Subcutaneous abdominal adipose tissue (tissue), 5 donors: ENCODE data around the gene PNPLA8.
"Not testable (repeated sequence)": the region's sequence is repeated elsewhere in the genome, so short reads cannot be mapped to it uniquely, and the experiment has no call there.

ENCODE experiments used
- H3K27ac ChIP-seq: one replicate; pipeline ENCODE4 v1.7.0; 2013; ENCODE audit warnings: low read depth, mild to moderate bottlenecking, inconsistent platforms, low read length, moderate library complexity
- H3K27me3 ChIP-seq, 5 donors: one replicate each; pipeline ENCODE4 v1.7.0; 2013; ENCODE audit warnings: low read length in 5 of 5, inconsistent platforms in 1 of 5; ENCODE audit not compliant: control insufficient read depth in 5 of 5, insufficient read depth in 4 of 5
- H3K36me3 ChIP-seq, 5 donors: one replicate each; pipeline ENCODE4 v1.7.0; 2013; ENCODE audit warnings: low read length in 5 of 5; ENCODE audit not compliant: control insufficient read depth in 5 of 5, insufficient read depth in 5 of 5
- H3K4me1 ChIP-seq, 5 donors: one replicate each; pipeline ENCODE4 v1.7.0; 2013; ENCODE audit warnings: low read length in 5 of 5, mild to moderate bottlenecking in 3 of 5, moderate library complexity in 1 of 5; ENCODE audit not compliant: control insufficient read depth in 5 of 5, insufficient read depth in 5 of 5
- H3K4me3 ChIP-seq, 5 donors: one replicate each; pipeline ENCODE4 v1.7.0; 2013; ENCODE audit warnings: low read length in 5 of 5, low read depth in 1 of 5
- H3K9ac ChIP-seq, 5 donors: one replicate each; pipeline ENCODE4 v1.7.0; 2013; ENCODE audit warnings: low read length in 5 of 5, mild to moderate bottlenecking in 4 of 5, moderate library complexity in 3 of 5
- H3K9me3 ChIP-seq, 5 donors: one replicate each; pipeline ENCODE4 v1.7.0; 2013; ENCODE audit warnings: low read length in 5 of 5; ENCODE audit not compliant: control insufficient read depth in 5 of 5
- donor health status: healthy.
- donor health status: healthy.
- donor health status: healthy.
- donor health status: healthy.
- donor health status: healthy.

The PNPLA8 gene

GRCh38 chr7:108557617-108558016, 31.7 kb upstream of the PNPLA8 start:
- Histone ChIP-seq H3K27ac (no peak overlapping the region), H3K9ac (no peak overlapping the region), H3K4me1 (no peaks in the 10 kb centered on the region), H3K27me3 (no peaks in the 10 kb centered on the region), H3K9me3 (peaks cover 3 to 8% (median 7%) of the 10 kb centered on the region in 5 donors), H3K36me3 (peaks cover 0 to 5% (median 2%) of the 10 kb centered on the region in 5 donors), H3K4me3 (no peak overlapping the region)

GRCh38 chr7:108557191-108557590, 31.3 kb upstream of the PNPLA8 start:
- Histone ChIP-seq H3K27me3 (no peaks in the 10 kb centered on the region), H3K4me1 (no peaks in the 10 kb centered on the region), H3K4me3 (no peak overlapping the region), H3K9me3 (peaks cover 3 to 8% (median 7%) of the 10 kb centered on the region in 5 donors), H3K9ac (no peak overlapping the region), H3K27ac (no peak overlapping the region), H3K36me3 (peaks cover 0 to 5% (median 2%) of the 10 kb centered on the region in 5 donors)

GRCh38 chr7:108556665-108557064, 30.7 kb upstream of the PNPLA8 start:
- H3K27ac ChIP-seq, H3K4me1 ChIP-seq, H3K9ac ChIP-seq, H3K9me3 ChIP-seq, H3K36me3 ChIP-seq, H3K27me3 ChIP-seq: not testable (repeated sequence)
- peak overlapping the region in 1 of 5 donors; percentile 5 for H3K4me3 ChIP-seq

GRCh38 chr7:108548141-108548896, 22.4 kb upstream of the PNPLA8 start:
- not testable (repeated sequence) for H3K4me3 ChIP-seq, H3K27ac ChIP-seq, H3K27me3 ChIP-seq, H3K36me3 ChIP-seq, H3K4me1 ChIP-seq, H3K9me3 ChIP-seq, H3K9ac ChIP-seq

- Histone ChIP-seq H3K4me1 (no peaks in the 10 kb centered on the region), H3K9ac (no peak overlapping the region), H3K9me3 (no peaks in the 10 kb centered on the region), H3K36me3 (no peaks in the 10 kb centered on the region), H3K4me3 (no peak overlapping the region), H3K27ac (no peak overlapping the region), H3K27me3 (no peaks in the 10 kb centered on the region)
Measured at GRCh38 chr7:108541478-108541877, 15.5 kb upstream of the PNPLA8 start.

- H3K4me3 ChIP-seq, H3K27me3 ChIP-seq, H3K9me3 ChIP-seq, H3K4me1 ChIP-seq, H3K27ac ChIP-seq, H3K36me3 ChIP-seq, H3K9ac ChIP-seq: not testable (repeated sequence)
Measured at GRCh38 chr7:108538685-108539084, 12.8 kb upstream of the PNPLA8 start.

- H3K9ac ChIP-seq, H3K9me3 ChIP-seq, H3K27me3 ChIP-seq, H3K4me3 ChIP-seq, H3K4me1 ChIP-seq, H3K36me3 ChIP-seq, H3K27ac ChIP-seq: not testable (repeated sequence)
Measured at GRCh38 chr7:108538236-108538635, 12.3 kb upstream of the PNPLA8 start.

GRCh38 chr7:108537229-108537628, 11.3 kb upstream of the PNPLA8 start:
- H3K4me1 ChIP-seq, result no peaks in the 10 kb centered on the region
- H3K27me3 ChIP-seq, result no peaks in the 10 kb centered on the region
- H3K9me3 ChIP-seq, result no peaks in the 10 kb centered on the region
- no peak overlapping the region for H3K27ac ChIP-seq
- H3K36me3 ChIP-seq, result no peaks in the 10 kb centered on the region
- H3K9ac ChIP-seq, result no peak overlapping the region
- H3K4me3 ChIP-seq, result no peak overlapping the region

- Histone ChIP-seq H3K9me3 (no peaks in the 10 kb centered on the region), H3K27me3 (no peaks in the 10 kb centered on the region)
Measured at GRCh38 chr7:108535744-108536143, 9.8 kb upstream of the PNPLA8 start.

GRCh38 chr7:108535257-108535656, 9.3 kb upstream of the PNPLA8 start:
- Histone ChIP-seq H3K27ac (no peak overlapping the region), H3K9ac (no peak overlapping the region), H3K36me3 (no peaks in the 10 kb centered on the region), H3K4me3 (no peak overlapping the region), H3K27me3 (no peaks in the 10 kb centered on the region), H3K9me3 (no peaks in the 10 kb centered on the region), H3K4me1 (no peaks in the 10 kb centered on the region)

More at GRCh38 chr7:108535744-108536143, 9.8 kb upstream of the PNPLA8 start:
- Histone ChIP-seq H3K27ac (no peak overlapping the region), H3K36me3 (no peaks in the 10 kb centered on the region), H3K4me3 (no peak overlapping the region), H3K9ac (no peak overlapping the region), H3K4me1 (no peaks in the 10 kb centered on the region)
